ENCODE data around the gene CXCL10.
"Not testable (repeated sequence)": the region's sequence is repeated elsewhere in the genome, so short reads cannot be mapped to it uniquely, and the experiment has no call there.

The CXCL10 gene

DNA sequence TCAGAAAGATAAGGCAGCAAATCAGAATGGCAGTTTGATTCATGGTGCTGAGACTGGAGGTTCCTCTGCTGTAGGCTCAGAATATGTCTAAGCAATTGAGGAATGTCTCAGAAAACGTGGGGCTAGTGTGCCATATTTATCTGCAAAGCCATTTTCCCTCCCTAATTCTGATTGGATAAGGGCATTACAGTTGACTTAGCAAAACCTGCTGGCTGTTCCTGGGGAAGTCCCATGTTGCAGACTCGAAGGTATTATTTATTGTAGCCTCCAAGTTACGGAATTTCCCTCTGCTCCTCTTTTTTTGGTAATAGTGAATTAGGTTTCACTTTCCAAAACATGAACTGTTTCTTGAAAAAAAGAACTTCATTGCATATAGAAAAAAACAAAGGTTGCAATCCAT is at the start of gene CXCL10:
TSS of gene CXCL10 (minus strand) at position 109 of the 400 bp plus-strand sequence. CDS start at position 43, 66 bp downstream.
- no peak for DNase-seq (ENCODE audit: low read depth in 2 of 2)

GRCh38 chr4:76072760-76073159 is 49.5 kb upstream of the CXCL10 start:
- no peak for DNase-seq (ENCODE audit: low read depth in 2 of 2)

GRCh38 chr4:76067652-76068286 is 44.5 kb upstream of the CXCL10 start:
- peak; percentile 22 to 30 for DNase-seq (ENCODE audit: low read depth in 2 of 2)

- DNase-seq (ENCODE audit: low read depth in 2 of 2), result no peak
Measured at GRCh38 chr4:76066546-76066945, 43.2 kb upstream of the CXCL10 start.

DNA sequence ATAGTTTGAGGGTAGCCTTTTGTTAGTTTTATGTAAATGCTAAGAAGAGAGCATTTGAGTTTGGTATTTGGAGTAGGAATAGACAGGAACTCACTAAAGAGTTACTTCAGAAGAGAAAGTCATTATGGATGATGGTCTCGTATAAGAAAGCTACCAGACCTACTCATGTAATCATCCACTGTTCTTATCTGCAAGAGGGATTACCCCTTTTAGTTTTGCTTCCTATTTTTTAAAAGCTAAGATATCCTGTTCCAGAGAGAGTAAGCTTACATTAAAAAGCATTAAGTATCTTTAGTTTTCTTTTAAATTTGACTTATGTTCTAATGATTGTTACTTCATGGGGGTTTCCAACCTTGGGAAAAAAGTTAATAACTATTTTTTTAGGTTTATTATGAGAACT is 38.7 kb upstream of the CXCL10 start:
- DNase-seq (ENCODE audit: low read depth in 2 of 2), result no peak

GRCh38 chr4:76061421-76061820 is 38.1 kb upstream of the CXCL10 start:
- DNase-seq (ENCODE audit: low read depth in 2 of 2), result no peak

- DNase-seq (ENCODE audit: low read depth in 2 of 2), result no peak
Measured at GRCh38 chr4:76060506-76060905, 37.2 kb upstream of the CXCL10 start.

DNA sequence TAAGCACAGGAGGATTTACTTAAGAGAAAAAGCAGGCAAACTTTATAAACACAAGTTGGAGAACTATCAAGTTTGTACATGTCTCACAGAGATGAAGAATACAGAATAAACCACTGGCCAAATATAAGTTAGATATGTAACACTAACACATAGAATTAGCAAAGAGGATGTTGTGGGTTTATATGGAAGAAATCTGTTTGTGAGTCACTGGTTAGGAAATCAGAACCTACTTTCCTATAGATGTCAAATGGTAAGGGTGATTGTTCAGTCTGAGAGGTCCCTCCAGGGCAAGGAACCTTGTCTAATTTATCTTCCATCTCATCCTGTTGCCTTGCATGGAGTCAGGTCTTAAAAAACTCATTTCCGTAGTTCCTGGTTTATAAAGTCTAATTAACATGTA is 36.5 kb upstream of the CXCL10 start:
- DNase-seq (ENCODE audit: low read depth in 2 of 2), result no peak

DNA sequence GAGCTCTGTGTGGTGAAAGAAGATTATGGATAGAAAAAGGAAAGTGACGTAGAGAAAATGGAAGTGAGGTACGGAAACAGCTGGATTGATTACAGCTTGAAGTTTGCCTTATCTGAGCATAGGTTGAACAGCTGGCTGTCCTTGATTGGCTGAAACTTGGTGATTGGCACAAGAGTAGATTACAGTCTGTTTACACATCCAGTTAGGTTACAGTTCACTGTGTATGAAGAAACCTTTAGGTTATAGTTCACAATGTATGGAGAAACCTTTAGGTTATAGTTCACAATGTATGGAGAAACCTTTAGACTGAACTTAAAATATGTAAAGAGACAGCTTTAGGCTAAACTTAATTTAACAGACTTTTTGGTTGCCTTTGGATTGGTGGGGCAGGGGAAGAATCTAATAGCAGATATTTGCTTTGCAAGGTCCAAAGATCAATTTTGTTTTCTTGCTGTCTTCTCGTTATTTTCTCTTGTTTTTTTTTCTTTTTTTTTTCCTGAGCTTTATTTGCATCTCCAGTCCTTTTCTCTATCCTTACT is 35.7 kb upstream of the CXCL10 start:
- DNase-seq (ENCODE audit: low read depth in 2 of 2), result no peak

DNA sequence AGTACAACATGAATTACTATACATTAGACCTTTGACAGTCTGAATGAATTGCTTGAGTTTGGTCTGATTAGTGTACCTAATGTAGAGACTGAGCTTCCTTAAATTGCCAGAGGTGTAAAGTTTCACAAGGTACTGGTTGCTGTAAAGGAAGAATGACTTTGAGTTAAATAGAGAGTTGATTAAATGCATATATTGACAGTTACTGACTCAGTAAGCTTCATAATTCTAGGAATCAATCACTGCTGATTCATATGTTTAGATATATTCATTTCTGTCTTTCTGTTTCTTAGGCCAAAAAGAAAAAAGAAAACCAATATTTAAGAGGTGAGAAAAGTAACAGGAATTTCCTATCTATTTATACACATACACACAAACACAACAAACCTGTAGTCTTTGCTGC is 35.0 kb upstream of the CXCL10 start:
- DNase-seq (ENCODE audit: low read depth in 2 of 2), result no peak

- DNase-seq (ENCODE audit: low read depth in 2 of 2), result no peak
Measured at GRCh38 chr4:76055421-76055820, 32.1 kb upstream of the CXCL10 start.

DNA sequence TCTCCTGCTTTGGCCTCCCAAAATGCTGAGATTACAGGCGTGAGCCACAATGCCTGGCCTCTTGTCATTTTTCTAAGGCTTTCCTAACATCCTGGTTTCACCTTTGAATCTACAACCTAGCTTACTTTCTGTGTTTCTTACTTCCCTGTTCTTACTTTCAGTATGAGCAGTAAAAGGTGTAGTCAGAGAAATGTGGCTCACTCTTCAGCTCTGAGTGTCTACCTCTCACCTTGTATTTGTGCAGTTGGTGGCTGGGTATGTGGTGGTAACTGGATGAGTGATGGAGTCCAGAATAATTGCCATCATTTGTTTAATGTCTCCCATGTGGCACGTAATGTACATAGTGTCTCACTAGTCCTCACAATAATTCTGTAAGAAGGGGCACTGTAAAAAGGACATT is 31.7 kb upstream of the CXCL10 start:
- DNase-seq (ENCODE audit: low read depth in 2 of 2), result no peak

DNA sequence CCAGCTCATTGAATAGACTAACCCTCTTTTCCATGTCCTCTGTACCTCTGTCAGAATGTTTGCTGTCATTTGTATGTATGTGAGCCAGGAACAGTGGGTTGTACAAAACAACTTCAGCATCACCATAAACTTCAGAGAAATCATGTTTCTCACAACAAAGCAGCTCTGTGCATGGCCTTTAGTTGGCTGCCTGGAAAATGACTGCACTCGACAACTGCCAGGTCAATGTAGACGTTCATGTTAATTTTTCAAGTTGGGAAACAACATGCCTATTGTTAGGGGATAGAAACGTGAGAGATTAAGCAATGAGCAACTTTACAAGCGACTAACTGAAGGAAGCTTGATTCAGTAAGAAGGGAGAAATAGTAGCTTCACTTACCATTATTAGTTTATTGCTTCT is 30.4 kb upstream of the CXCL10 start:
- DNase-seq (ENCODE audit: low read depth in 2 of 2), result no peak

GRCh38 chr4:76050560-76051050 is 27.3 kb upstream of the CXCL10 start:
- DNase-seq (ENCODE audit: low read depth in 2 of 2), result not testable (repeated sequence)

DNA sequence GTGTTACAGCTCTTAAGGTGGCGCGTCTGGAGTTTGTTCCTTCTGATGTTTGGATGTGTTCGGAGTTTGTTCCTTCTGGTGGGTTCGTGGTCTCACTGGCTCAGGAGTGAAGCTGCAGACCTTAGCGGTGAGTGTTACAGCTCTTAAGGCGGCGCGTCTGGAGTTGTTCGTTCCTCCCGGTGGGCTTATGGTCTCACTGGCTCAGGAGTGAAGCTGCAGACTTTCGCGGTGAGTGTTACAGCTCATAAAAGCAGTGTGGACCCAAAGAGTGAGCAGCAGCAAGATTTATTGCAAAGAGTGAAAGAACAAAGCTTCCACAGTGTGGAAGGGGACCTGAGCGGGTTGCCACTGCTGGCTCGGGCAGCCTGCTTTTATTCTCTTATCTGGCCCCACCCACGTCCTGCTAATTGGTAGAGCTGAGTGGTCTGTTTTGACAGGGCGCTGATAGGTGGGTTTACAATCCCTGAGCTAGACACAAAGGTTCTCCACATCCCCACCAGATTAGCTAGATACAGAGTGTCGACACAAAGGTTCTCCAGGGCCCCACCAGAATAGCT is 26.6 kb upstream of the CXCL10 start:
- not testable (repeated sequence) for DNase-seq (ENCODE audit: low read depth in 2 of 2)

DNA sequence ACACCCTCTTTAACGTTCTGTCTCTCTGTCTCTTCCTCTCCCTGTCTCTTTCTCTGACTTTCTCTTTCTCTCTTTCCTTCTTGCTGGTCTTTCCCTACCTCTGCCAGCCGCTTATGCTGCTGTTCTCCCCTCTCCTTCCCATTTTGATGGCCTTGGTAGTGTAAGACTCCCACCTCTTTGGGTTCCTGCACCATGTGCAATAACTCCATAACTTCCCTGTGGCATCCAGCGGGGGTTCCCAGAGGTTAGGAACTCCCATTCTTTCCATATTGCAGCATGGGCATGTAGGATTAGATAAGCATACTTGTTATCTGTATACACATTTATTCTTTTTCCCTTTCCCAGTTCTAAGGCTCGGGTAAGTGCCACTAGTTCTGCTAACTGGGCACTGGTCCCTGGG is 21.4 kb upstream of the CXCL10 start:
- DNase-seq (ENCODE audit: low read depth in 2 of 2), result not testable (repeated sequence)

DNA sequence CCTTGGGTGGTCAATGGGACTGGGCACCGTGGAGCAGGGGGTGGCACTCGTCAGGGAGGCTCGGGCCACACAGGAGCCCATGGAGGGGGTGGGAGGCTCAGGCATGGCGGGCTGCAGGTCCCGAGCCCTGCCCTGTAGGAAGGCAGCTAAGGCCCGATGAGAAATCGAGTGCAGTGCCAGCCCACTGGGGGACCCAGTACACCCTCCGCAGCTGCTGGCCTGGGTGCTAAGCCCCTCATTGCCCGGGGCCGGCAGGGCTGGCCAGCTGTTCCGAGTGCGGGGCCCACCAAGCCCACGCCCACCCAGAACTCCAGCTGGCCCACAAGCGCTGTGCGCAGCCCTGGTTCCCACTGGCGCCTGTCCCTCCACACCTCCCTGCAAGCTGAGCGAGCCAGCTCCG is 20.0 kb upstream of the CXCL10 start:
- not testable (repeated sequence) for DNase-seq (ENCODE audit: low read depth in 2 of 2)

- not testable (repeated sequence) for DNase-seq (ENCODE audit: low read depth in 2 of 2)
Measured at GRCh38 chr4:76042241-76042998, 19.1 kb upstream of the CXCL10 start.

DNA sequence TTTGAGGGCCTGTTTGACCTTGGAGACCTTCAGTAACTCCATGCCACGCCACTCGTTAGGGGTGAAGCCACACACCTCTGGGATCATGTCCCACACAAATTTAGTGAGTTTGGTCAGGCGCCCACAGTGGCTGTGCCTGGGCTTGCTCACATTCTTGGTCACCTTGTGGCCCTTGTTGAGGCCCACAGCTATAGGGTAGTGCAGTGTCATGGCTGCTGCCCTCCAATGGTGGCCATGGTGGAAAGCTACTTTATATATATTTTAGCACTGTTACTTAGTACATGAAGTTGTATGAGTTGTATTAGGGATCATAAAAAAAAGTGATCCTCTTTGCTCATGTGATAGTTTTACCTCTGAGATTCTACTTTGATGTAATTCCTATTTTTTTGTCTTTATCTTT is 13.6 kb upstream of the CXCL10 start:
- DNase-seq (ENCODE audit: low read depth in 2 of 2), result no peak

DNA sequence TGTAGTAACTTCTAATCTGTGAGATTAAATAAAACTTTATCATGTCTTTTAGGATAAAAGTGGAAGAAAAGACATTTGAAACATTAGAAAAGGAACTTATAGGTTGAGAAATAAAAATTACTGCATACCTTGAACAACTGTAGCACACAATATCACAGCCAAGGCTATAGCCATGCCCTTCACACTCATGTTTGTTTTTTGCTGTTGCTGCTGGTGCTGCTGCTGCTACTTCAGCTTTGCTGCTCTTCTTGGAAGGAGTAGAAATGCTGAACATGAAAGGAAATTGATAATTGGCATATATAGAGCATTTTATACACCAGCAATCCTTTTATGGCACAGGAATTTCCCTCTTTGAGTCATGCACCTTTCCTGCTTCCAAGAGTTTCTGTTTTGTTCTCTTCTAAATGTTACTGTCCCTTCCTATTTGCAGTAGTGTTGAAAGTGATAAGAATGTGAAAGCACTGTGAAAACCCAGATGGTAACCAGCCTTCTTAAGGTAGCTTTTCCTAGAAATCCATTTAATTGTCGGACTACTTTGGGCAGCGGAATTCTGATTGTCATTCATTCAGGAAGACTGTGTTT is 12.6 kb upstream of the CXCL10 start, which contains the start of gene CXCL11:
TSS of gene CXCL11 (minus strand) at position 272 of the 582 bp plus-strand sequence. CDS start at position 189, 83 bp downstream.
- DNase-seq (ENCODE audit: low read depth in 2 of 2), result no peak

GRCh38 chr4:76035141-76035540 is 11.8 kb upstream of the CXCL10 start:
- DNase-seq (ENCODE audit: low read depth in 2 of 2), result no peak

GRCh38 chr4:76029300-76029699 is 6.0 kb upstream of the CXCL10 start:
- no peak for DNase-seq (ENCODE audit: low read depth in 2 of 2)
